Neuron (in vitro differentiated cells): ENCODE measurements around the gene KXD1.

Source experiments
- H2AFZ ChIP-seq: one replicate; pipeline ENCODE4 v1.6.1; 2013; ENCODE audit warnings: low read depth, mild to moderate bottlenecking, inconsistent platforms, low read length, moderate library complexity
- H3K27me3 ChIP-seq: one replicate; pipeline ENCODE4 v1.6.1; 2013; ENCODE audit warnings: low read length; ENCODE audit not compliant: insufficient read depth
- H3K36me3 ChIP-seq: one replicate; pipeline ENCODE4 v1.6.1; 2013; ENCODE audit warnings: low read length; ENCODE audit not compliant: insufficient read depth
- H3K4me1 ChIP-seq: one replicate; pipeline ENCODE4 v1.6.1; 2013; ENCODE audit warnings: low read length; ENCODE audit not compliant: insufficient read depth
- H3K4me3 ChIP-seq: 2 replicates; pipeline ENCODE4 v1.5.1; 2013; ENCODE audit warnings: mild to moderate bottlenecking, low read length, moderate library complexity
- H3K9me3 ChIP-seq: one replicate; pipeline ENCODE4 v1.6.1; 2013; ENCODE audit warnings: low read length

The KXD1 gene

GRCh38 chr19:18557411-18558201 lies at the start of gene KXD1:
KXD1 (plus strand) TSS chr19:18557870; CDS start chr19:18562057, 4,187 bp downstream.
- H3K4me1 ChIP-seq: peaks cover 9% of the 10 kb centered on the region
- no peaks in the 10 kb centered on the region for H3K9me3 ChIP-seq
- H2AFZ ChIP-seq: no peak within 1 kb of the TSS
- H3K36me3 ChIP-seq: peaks cover 7% of the 10 kb centered on the region
- no peaks in the 10 kb centered on the region for H3K27me3 ChIP-seq
- H3K4me3 ChIP-seq: peak within 1 kb of the TSS; percentile 70

- no peak overlapping the region for H2AFZ ChIP-seq
- peaks cover 5% of the 10 kb centered on the region for H3K4me1 ChIP-seq
- H3K4me3 ChIP-seq: no peak overlapping the region
- H3K9me3 ChIP-seq: no peaks in the 10 kb centered on the region
- H3K27me3 ChIP-seq: no peaks in the 10 kb centered on the region
- no peaks in the 10 kb centered on the region for H3K36me3 ChIP-seq
Observed at GRCh38 chr19:18508585-18508984, 49.1 kb upstream of the KXD1 start.

- no peaks in the 10 kb centered on the region for H3K27me3 ChIP-seq
- no peaks in the 10 kb centered on the region for H3K36me3 ChIP-seq
- no peak overlapping the region for H3K4me3 ChIP-seq
- H3K9me3 ChIP-seq: no peaks in the 10 kb centered on the region
- no peak overlapping the region for H2AFZ ChIP-seq
- H3K4me1 ChIP-seq: peaks cover 9% of the 10 kb centered on the region
Observed at GRCh38 chr19:18510216-18510615, 47.5 kb upstream of the KXD1 start.

GRCh38 chr19:18513868-18514267 lies 43.8 kb upstream of the KXD1 start:
- H2AFZ ChIP-seq: no peak overlapping the region
- H3K4me3 ChIP-seq: no peak overlapping the region
- no peaks in the 10 kb centered on the region for H3K9me3 ChIP-seq
- peaks cover 14% of the 10 kb centered on the region for H3K4me1 ChIP-seq
- no peaks in the 10 kb centered on the region for H3K27me3 ChIP-seq
- H3K36me3 ChIP-seq: no peaks in the 10 kb centered on the region

- Histone ChIP-seq H3K4me3 (no peak overlapping the region), H3K9me3 (no peaks in the 10 kb centered on the region), H3K36me3 (no peaks in the 10 kb centered on the region), H3K4me1 (peaks cover 17% of the 10 kb centered on the region), H3K27me3 (no peaks in the 10 kb centered on the region), H2AFZ (no peak overlapping the region)
Observed at GRCh38 chr19:18514800-18515682, 42.6 kb upstream of the KXD1 start.

- peaks cover 23% of the 10 kb centered on the region for H3K4me1 ChIP-seq
- H3K9me3 ChIP-seq: no peaks in the 10 kb centered on the region
- no peaks in the 10 kb centered on the region for H3K36me3 ChIP-seq
- no peak overlapping the region for H3K4me3 ChIP-seq
- no peaks in the 10 kb centered on the region for H3K27me3 ChIP-seq
- H2AFZ ChIP-seq: no peak overlapping the region
Observed at GRCh38 chr19:18515959-18516358, 41.7 kb upstream of the KXD1 start.

- no peaks in the 10 kb centered on the region for H3K9me3 ChIP-seq
- peaks cover 27% of the 10 kb centered on the region for H3K4me1 ChIP-seq
- H3K36me3 ChIP-seq: no peaks in the 10 kb centered on the region
- H3K27me3 ChIP-seq: no peaks in the 10 kb centered on the region
- H3K4me3 ChIP-seq: no peak overlapping the region
- H2AFZ ChIP-seq: no peak overlapping the region
Observed at GRCh38 chr19:18517606-18518005, 40.1 kb upstream of the KXD1 start.

- H3K27me3 ChIP-seq: no peaks in the 10 kb centered on the region
- H3K4me1 ChIP-seq: peaks cover 27% of the 10 kb centered on the region
- no peak overlapping the region for H3K4me3 ChIP-seq
- no peaks in the 10 kb centered on the region for H3K9me3 ChIP-seq
- no peak overlapping the region for H2AFZ ChIP-seq
- H3K36me3 ChIP-seq: no peaks in the 10 kb centered on the region
Observed at GRCh38 chr19:18518639-18519038, 39.0 kb upstream of the KXD1 start.

GRCh38 chr19:18519962-18520847 lies 37.5 kb upstream of the KXD1 start:
- Histone ChIP-seq H3K27me3 (no peaks in the 10 kb centered on the region), H3K9me3 (no peaks in the 10 kb centered on the region), H2AFZ (no peak overlapping the region), H3K4me3 (peak overlapping the region; percentile 95), H3K4me1 (peaks cover 18% of the 10 kb centered on the region), H3K36me3 (no peaks in the 10 kb centered on the region)

GRCh38 chr19:18520848-18521691 lies 36.6 kb upstream of the KXD1 start:
- Histone ChIP-seq H3K36me3 (no peaks in the 10 kb centered on the region), H3K4me3 (peak overlapping the region; percentile 95), H3K27me3 (no peaks in the 10 kb centered on the region), H2AFZ (peak overlapping the region; percentile 71), H3K4me1 (peaks cover 13% of the 10 kb centered on the region), H3K9me3 (no peaks in the 10 kb centered on the region)

- Histone ChIP-seq H3K4me3 (peak within 1 kb of the TSS; percentile 95), H3K4me1 (peaks cover 13% of the 10 kb centered on the region), H2AFZ (peak within 1 kb of the TSS; percentile 71), H3K36me3 (no peaks in the 10 kb centered on the region), H3K27me3 (no peaks in the 10 kb centered on the region), H3K9me3 (no peaks in the 10 kb centered on the region)
Observed at GRCh38 chr19:18521692-18522123, 36.0 kb upstream of the KXD1 start, which contains the start of gene ELL. ELL (minus strand) TSS chr19:18522070; CDS start chr19:18522055, 15 bp downstream.
